NOMO-1 (cell line): Measurements from ENCODE around the gene PTPN22.

Experiments
- DNase-seq, 2 experiments: peaks; one replicate each; lab custom pipeline; 2025; ENCODE audit not compliant: unreplicated experiment in 2 of 2; lab: John Stamatoyannopoulos, UW

Gene PTPN22

DNA sequence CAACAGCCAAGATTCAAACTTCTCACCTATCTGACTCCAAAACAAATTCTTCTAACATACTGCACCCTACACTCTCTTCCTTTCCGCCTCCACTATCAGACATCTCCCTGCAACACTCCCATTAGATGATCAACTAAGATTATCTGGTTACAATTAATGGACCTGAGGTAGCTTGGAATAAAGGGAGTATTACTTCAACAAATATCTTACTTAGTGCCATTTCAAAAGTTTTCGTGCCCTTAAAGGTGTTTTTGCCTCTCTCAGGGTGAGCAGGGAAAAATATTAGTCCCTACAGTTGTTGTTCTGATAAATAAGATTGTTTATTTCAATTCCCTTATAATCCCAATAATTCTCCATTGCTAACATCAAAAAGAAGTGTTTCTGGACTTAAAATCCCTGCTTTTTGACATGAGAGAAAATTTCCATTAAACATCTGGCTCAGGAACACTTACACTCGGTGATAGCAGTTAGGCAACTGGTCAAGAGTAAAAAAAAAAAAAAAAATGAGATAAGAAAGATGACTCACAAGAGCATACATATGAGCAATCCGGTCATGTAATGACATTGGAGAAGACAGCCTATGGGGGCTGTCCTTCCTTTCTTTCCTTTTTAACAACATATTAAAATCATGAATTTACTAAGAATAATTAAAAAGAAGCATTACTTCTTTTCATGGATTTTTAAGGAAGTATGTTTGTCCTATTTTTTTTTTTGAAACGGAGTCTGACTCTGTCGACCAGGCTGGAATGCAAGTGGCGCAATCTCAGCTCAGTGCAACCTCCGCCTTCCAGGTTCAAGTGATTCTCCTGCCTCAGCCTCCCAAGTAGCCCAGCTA is 66.9 kb downstream of the PTPN22 start:
- DNase-seq = peak in 1 of 2 experiments; percentile 55

DNA sequence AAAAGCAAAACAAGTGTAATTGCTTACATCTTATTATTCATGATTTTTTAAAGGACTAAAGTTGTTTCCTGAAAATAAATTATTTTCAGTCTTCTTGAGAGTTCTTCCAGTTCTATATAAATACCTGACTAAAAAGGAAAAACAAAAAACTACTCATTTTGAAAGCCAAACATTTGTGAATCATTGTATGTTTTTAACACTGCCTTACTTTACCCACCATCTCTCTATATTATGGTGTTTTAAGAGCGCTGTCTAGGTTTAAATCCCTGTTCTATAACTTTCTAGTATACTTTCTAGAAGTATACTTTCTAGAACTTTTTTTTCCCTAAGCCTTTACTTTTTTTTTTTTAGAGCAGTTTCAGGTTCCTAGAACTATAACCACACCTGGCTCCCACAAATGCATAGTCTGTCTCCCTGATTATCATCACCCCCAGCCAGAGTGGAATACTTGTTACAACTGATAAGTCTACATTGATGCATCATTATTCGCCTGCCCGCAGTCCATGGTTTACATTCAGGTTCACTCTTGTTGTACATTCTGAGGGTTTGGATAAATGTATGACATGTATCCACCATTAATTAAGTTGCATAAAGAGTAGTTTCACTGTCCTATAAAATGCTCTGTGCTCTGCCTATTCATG is 69.0 kb downstream of the PTPN22 start:
- DNase-seq = no peak

DNA sequence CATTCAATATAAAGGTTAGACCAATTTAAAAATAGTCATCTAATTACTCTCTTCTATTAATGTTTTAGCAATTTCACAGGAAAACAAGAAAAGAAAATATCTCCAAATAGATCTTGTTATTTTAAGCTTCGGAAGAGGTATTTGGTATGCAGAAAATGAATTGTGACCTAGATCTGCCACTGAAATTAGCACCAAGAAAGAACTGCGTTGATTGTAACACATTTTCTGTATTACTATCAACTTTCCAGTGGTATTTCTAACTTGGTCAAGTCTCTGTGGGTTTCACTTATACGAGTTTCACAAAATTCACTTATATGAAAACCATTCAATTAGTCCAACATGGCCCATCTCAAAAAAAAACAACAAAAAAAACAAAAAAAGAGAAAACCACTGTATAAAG is 71.0 kb downstream of the PTPN22 start:
- DNase-seq = no peak

DNA sequence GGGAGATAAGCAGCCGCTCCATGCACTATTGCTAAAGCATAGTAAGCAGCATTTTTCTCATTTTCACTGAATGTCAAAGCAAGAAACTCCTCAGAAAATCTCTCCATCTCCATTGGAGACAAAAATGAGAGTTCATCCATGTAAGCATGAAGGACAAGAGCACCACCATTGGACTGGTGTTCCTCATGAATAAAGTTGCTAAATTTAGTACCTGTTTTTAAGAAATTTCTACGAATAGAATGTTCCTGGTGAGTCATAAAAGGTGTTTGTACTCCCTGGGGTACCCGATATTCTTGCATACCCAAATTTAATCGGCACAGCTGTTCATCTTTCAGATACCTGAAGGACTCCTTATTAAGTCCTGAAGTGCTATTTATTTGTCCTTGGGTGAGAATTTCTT is 74.0 kb downstream of the PTPN22 start:
- no peak for DNase-seq

DNA sequence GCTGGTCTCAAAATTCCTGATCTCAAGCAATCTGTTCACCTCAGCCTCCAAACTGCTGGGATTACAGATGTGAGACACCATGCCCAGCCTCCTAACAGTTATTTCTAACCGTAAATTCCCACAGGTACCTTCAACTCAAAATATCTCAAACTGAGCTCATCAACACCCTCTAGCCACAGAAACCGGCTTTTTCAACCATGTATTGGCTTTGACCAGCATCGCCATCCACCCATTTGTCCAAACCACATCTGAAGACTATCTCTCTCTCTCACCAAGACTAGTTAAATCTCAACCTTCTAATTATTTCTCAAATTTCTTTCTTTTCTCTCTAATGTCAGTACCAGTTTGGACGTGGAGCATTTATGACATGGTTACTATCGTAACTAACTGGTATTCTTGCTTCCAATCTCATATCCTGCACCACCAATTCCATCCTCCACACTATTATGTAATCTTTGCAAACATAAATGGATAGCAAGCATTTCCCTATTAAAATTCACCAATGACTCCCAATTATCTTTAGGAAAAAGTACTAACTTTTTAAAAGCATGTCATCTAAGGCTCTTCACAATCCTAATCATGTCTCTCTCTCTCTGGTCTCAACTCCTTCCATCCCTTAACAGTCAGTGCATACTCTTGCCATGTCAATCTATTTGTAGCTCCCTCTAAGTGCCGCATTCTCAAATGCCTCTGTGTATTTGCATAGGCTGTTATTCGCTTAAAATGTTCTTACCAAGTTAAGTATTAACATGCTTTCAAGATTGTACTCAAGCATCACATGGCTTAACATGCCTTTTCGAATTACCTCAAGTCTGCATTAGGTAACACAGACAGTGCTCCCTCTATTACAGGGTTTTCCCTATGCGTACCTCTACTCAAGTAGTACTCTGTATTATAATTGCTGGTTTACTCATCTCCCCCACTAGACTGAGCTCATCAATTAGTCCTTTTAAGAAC is 77.4 kb downstream of the PTPN22 start:
- no peak for DNase-seq

DNA sequence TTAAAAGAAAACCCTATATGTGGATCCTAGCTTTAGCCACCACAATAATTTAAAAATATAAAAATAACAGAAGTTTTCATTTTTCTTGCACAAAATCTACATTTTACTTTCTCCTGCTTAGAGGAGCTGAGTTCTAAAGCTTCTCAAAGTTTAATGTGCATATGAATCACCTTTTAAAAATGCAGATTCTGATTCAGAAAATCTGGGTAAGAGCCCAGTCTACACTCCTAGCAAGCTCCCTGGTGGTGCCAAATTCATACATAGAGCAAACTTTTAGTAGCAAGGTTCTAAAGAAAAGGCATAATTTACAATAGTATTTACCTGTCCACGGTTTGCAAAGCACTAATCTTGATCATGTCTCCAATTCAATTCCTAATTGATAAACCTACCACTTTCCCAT is 78.5 kb downstream of the PTPN22 start:
- no peak for DNase-seq

DNA sequence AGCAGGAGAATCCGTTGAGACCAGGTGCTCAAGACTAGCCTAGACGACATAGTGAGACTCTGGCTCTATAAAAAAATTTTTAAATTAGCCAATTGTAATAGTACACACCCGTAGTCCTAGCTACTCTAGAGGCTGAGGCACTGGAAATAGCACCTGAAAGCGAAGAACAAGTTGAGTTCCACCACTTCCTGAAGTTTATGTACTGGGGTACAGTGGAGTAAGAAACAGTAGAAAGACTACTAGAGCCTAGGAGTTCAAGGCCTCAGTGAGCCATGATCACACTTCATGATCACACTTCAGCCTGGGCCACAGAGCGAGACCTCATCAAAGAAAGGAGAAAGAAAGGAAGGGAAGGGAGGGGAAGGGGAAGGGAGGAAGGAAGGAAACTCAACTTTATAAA is 79.0 kb downstream of the PTPN22 start:
- no peak for DNase-seq

DNA sequence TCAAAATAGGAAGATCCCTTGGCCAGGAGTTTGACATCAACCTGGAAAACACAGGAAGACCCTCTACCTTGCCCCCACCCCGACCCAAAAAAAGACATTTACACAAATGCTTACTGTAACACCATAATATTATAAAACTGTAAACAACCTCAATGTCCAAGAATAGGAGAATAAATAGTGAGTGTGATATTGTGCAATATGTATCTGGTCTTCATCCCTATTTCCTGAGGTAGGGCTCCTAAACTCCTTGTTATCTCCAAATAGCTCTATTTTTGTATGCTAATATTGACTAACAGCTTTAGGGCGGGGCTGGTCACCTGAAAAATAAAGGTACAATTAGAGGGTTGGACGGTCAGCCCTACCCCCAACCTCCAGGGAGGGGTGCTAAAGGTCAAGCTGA is 82.7 kb downstream of the PTPN22 start:
- DNase-seq = no peak

DNA sequence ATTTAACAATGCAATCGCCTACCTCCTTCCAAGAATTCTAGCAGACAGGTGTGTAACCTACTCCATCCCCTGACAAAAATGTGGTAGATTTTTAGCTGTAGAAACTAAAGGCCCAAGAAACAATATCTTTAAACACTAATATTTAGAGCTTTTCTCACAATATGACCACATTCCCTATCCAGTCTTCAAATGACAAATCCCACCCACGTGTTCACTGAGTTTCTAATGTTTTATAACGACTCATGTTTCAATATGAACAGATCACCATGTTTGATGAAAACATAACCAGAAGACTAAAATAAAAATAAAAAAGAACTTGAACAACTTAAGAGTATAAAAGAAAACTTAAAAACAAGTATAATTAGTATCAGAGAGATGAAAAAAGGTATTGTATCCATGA is 83.8 kb downstream of the PTPN22 start:
- DNase-seq = no peak

DNA sequence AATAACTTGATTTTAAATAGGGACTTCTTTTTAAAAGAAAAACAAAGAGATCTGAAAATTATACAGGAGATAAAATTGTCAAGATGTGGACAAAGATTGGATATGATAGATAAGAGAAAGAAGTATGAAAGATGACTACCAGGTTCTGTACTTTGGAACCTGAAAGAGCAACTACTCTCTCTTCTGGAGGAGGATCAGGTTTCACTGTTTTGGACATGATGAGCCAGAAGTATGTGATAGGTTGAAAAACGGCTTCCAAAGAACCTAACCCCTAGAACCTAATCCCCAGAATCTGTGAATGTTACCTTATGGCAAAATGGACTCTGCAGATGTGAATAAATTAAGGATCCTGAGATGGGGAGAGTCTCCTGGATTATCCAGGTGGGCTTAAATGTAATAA is 85.4 kb downstream of the PTPN22 start:
- DNase-seq = no peak

DNA sequence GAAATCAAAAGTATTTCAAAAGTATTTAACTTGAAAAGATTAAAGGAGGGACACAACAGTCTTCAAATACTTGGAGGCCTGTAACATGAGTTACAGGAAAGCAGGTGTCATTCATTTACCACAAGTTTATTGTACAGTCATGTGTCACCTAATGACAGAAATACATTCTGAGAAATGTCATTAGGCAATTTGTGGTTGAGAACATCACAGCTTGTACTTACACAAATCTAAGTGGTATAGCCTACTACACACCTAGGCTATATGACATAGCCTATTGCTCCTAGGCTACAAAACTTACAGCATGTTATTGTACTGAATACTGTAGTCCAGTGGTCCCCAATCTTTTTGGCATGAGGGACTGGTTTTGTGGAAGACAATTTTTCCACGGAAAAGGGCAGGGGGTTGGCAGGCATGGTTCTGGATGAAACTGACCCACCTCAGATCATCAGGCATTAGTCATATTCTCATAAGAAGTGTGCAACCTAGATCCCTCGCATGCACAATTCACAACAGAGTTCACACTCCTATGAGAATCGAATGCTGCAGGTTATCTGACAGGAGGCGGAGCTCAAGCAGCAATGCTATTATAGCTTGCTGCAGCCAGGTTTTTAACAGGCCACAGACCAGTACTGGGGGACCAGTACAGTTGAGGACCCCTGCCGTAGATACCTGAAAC is 87.3 kb downstream of the PTPN22 start:
- DNase-seq = peak in 1 of 2 experiments; percentile 37

DNA sequence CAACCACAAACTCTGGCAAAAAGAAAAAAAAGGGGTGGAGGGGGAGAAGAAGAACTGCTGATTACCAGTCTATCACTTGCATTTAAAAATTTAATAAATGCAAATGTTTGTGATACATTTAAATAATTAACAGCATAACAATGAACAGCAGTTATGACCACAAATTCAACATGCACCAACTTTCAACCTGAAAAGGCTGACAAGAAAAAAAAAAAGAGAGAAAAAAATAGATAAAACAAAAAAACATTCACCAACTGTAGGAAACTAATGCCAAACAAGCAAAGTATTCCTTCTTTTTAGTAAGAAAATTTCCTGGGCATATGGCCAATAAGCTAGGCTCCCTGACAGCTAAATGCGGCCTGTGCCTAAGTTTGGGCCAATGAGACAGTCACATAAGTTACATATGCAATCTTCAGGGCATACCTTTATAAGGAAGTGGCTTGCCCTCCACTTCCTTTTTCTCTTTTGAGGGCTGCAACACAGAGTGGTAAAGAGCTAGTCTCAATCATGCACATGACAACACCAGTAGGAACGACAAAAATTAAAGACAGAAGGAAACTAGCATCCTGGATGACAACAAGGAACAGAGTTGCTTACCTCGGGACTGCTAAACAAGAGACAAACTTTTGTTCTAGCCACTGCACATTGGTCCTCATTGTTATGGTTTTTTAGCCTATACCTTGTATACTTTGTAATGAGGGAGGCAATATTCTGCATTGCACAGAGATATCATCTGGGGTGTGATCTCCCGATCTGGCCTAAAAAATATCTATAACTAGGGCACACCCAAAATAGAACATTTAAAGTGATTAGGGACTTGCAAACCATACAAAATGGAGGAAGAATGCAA is 88.0 kb downstream of the PTPN22 start:
- peak; percentile 89 to 93 for DNase-seq

DNA sequence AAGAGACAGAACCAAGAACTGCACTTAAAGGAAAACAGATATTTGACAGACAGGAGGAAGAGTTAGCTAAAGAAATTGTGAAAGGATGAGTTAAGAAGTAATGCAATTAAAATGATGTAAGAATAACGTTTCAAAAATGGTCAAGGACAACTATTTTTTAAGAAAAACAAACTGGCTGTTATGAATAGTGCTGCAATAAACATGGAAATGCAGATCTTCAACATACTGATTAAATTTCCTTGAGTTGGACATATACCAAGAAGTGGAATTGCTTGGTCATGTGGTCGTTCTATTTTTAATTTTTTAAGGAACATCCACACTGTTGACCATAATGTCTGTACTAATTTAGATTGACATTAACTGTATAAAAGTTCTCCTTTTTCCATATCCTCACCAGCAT is 89.1 kb downstream of the PTPN22 start:
- DNase-seq = peak; percentile 12 to 73

DNA sequence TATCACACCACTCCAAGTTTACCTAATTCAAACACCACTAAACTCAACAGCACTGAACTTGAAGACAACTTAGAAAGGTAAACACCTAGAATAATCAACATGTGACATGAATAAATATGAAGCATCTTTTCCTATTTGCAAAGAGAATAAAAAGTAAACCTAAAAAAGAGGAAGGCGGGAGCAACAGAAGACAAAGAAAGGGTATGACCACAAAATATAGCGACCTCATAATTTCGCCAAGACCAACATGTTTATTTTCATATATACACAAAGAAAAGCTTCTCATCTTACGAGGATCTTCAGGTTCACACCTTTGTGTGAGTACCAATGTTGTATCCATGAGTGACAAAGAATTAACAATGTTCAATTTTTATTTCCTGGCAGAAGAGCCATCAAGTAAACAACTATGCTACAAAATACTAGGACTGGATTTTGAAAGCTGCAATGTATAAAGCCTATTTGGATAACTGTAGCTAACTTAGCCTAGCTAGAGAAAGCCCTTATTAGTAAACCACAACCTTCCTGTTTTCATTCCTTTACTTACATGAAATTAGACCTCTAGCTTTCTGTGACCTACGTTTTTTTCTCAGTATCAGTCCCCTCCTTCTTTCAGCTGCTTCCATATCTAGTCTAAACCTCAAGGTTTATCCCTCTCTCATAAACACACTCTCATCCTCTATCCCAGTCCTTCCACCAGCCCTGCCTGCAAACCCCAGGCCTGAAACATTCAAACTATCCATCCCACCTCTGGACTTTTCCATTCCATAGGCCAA is 91.0 kb downstream of the PTPN22 start:
- peak; percentile 8 to 59 for DNase-seq

DNA sequence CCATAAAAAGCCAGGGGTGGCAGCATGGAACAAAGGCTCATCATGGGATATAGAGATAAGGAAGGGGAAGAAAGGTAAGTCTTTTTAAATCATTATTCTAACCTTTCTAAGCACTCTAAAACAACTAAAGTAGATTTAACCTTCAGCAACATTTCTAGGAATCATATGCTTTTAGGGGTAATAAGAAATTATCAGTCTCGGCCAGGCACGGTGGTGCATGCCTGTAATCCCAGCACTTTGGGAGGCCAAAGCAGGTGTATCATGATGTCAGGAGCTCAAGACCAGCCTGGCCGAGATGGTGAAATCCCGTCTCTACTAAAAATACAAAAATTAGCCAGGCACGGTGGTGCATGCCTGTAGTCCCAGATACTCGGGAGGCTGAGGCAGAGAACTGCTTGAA is 92.0 kb downstream of the PTPN22 start:
- DNase-seq = no peak

DNA sequence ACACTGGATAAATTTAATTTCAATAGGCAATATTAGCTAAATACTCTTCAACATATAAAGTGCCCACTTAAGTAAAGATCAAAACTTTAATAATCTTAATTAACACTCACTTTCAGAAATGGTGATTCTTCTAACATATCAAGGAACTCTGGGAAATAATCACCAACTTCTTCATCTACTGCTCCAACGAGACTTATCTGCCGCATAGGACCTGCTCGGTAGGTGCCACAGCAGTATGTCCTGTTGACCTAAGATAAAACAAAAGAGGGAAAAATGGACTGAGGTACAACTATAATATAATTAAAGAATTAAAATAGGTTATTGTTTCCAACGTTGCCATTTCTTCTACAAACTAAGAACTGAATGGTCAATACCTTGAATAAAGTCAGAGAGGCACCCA is 94.0 kb downstream of the PTPN22 start:
- no peak for DNase-seq

DNA sequence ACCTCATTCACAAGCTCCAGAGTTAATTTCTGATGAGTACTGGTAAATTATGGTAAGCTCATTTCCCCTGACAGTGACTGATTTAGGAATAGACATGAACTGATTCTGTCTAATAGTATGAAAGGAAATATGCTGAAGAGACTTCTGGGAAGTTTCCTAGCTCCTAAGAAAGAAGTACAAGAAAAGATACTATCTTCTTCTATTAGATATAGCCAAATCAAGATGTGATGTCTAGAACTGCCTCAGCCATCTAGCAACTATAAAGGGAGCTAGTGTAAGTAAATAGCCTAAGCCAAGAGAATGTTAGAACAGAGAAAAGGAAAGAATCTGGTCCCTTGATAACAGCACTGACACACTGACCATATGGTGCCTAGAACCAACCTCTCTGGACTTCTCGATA is 101.5 kb downstream of the PTPN22 start:
- no peak for DNase-seq

DNA sequence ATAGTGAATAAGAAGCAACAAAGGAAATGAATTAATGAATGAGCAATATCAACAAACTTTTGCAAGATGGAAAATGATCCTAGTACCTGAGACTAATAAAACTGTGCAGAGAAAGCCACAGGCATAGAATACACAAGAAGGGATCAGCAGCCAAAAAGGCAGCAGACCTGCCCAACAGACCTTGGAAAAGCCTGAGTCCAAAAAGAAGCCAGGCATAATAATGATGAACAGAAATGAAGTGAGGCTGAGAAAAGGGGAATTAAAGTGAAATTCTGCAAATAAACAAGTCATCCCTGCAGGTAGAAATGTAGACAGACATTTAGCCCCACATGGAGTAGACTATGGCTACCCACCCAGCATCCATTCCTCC is 101.9 kb downstream of the PTPN22 start:
- DNase-seq = no peak

DNA sequence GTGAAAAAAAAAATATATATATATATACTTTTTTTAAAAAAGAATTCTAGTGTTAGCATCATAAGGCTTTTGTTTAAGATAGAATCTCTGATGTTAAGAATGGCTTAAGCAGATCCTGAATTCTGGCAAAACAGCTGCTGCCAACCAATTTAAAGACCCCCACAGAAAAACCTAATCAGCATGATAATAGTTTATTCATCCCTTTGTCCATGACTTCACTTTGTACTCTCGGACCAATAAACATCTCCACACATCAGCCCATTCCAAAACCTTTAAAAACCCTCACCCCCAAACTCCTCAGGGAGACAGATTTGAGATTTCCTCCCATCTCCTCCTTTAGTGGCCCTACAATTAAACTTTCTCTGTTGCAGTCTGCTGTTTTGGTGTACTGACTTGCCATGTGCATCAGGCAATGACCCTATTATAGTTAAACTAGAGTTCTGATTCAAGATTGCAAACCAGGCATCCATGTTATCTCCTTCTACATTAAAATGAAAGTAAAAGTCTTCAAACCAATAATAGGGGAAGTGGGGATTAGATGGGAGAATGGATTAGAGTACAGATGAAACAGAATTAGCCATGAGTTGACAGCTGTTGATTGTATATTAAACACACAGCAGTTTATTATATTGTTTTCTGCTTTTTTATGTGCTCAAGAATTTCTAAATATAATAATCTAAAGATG is 102.5 kb downstream of the PTPN22 start:
- peak in 1 of 2 experiments; percentile 14 for DNase-seq
